CD4-positive, alpha-beta T cell (primary cell): ENCODE results near the gene ELAC1. TPM values are rescaled to one million over a fixed set of nuclear protein-coding genes. Genes with fewer than 3 reads are reported as not detected.
A peak's percentile ranks its signal among the peaks of the same experiment; 100 is the strongest.
"Not testable (repeated sequence)": the region's sequence is repeated elsewhere in the genome, so short reads cannot be mapped to it uniquely, and the experiment has no call there.

Experiments
- ATAC-seq: fragments of 200-7000 bp; cut with Tn5 transposase; one replicate; pipeline ENCODE4 v1.10.0; 2022; ENCODE audit warnings: mild to moderate bottlenecking; ENCODE audit not compliant: poor library complexity
- CTCF ChIA-PET: fragments of 350-600 bp; sonication (Branson Sonifier 250); formaldehyde crosslinking; loops from one replicate; lab custom pipeline; 2021; ENCODE audit warnings: antibody characterized with exemption, inconsistent platforms; lab: Charles Lee
- POLR2A ChIA-PET: fragments of 350-600 bp; sonication (Branson Sonifier 250); formaldehyde crosslinking; loops from one replicate; lab custom pipeline; 2021; ENCODE audit warnings: antibody characterized with exemption, inconsistent platforms; lab: Charles Lee
- DNase-seq, 14 experiments: peaks; one replicate each; pipeline ENCODE4 v3.0.0-alpha.2; 2013 to 2020; ENCODE audit warnings: mixed read lengths in 2 of 14
- H3K27ac ChIP-seq, 2 donors: one replicate each; pipeline versions ENCODE4 v1.5.1 to v1.7.0; 2013; ENCODE audit warnings: low read length in 2 of 2, low read depth in 1 of 2, mild to moderate bottlenecking in 1 of 2
- H3K27me3 ChIP-seq, 2 experiments: 1 replicate in 1 of 2; 2 replicates in 1 of 2; pipeline versions ENCODE4 v1.6.1 to v1.7.0; 2013; ENCODE audit warnings: low read length in 2 of 2, control low read depth in 1 of 2, mild to moderate bottlenecking in 1 of 2, moderate library complexity in 1 of 2; ENCODE audit not compliant: insufficient read depth in 2 of 2, control insufficient read depth in 1 of 2
- H3K36me3 ChIP-seq: one replicate; pipeline ENCODE4 v1.6.1; 2013; ENCODE audit warnings: low read length, control low read depth; ENCODE audit not compliant: insufficient read depth
- H3K4me1 ChIP-seq: one replicate; pipeline ENCODE4 v1.6.1; 2013; ENCODE audit warnings: low read length, control low read depth; ENCODE audit not compliant: insufficient read depth
- H3K4me3 ChIP-seq: one replicate; pipeline ENCODE4 v1.5.1; 2013; ENCODE audit warnings: mild to moderate bottlenecking, low read length, moderate library complexity
- H3K9me3 ChIP-seq, 2 experiments: 1 replicate in 1 of 2; 2 replicates in 1 of 2; pipeline versions ENCODE4 v1.6.1 to v1.7.0; 2013; ENCODE audit warnings: low read length in 2 of 2, mild to moderate bottlenecking in 2 of 2, control low read depth in 1 of 2, moderate library complexity in 1 of 2; ENCODE audit not compliant: control insufficient read depth in 1 of 2, insufficient read depth in 1 of 2
- H3K27ac Mint-ChIP-seq: one replicate; pipeline ENCODE4 v1.8.0; 2020; ENCODE audit warnings: mixed read lengths
- H3K27me3 Mint-ChIP-seq: one replicate; pipeline ENCODE4 v1.8.0; 2021; ENCODE audit warnings: mixed read lengths
- H3K36me3 Mint-ChIP-seq: one replicate; pipeline ENCODE4 v1.8.0; 2021; ENCODE audit warnings: low read depth, mixed read lengths
- H3K4me1 Mint-ChIP-seq: one replicate; pipeline ENCODE4 v1.8.0; 2021; ENCODE audit warnings: low read depth, mixed read lengths
- H3K4me3 Mint-ChIP-seq: one replicate; pipeline ENCODE4 v1.8.0; 2020; ENCODE audit warnings: mild to moderate bottlenecking, mixed read lengths
- H3K9me3 Mint-ChIP-seq: one replicate; pipeline ENCODE4 v1.8.0; 2020; ENCODE audit warnings: mixed read lengths
- intact Hi-C, 2 experiments: fragments of 100-400 bp; cut with DNase I in 1 of 2; cut with micrococcal nuclease in 1 of 2; formaldehyde crosslinking; loops; one replicate each; pipeline versions ENCODE4 v1.15.1 to v1.9.0; 2023 to 2025; cut with DNase I, micrococcal nuclease
- total RNA-seq, 174 experiments: library from RNA in 2 of 174; stranded (reverse) in 2 of 174; gene quantifications; one replicate each; pipeline ENCODE4 v1.2.3 and lab custom pipeline; 2021 to 2026
- TF ChIP-seq, protein P1 (sequence below): fragments of 200-600 bp; IDR thresholded peaks from one replicate; pipeline ENCODE4 v1.8.0; 2022; ENCODE audit warnings: antibody characterized with exemption, mild to moderate bottlenecking

ELAC1 gene
- total RNA-seq, 2 experiments from 2014 or later, result 3.0 to 4.6 TPM

DNA sequence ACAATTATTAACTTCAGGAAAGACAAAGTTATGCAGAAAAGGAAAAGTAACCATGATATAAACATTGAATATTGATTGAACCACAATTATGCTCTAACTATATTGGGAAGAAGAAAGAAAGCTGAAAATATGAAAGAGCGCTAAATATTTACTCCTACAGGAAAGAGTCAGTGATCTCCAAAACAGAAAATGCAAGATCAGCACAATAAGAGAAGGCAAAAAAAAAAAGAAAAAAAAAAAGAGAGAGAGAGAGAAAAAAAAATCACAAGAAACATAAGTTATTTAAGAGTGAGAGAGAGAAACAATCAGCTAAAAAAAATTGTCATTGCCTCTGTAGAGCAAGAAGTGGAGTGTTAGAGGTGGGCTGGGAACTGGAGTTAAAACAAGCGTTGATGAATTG lies 28.9 kb upstream of the ELAC1 start:
- POLR2A ChIA-PET, result interaction anchor here (0.9 to 1.2 kb wide), 2 partner anchors 29 to 60 kb away, joined by 3 to 5 read pairs; partner anchors contain the start of genes ELAC1 and ME2
- H3K27ac Mint-ChIP-seq, result peak overlapping the region; percentile 35
- intact Hi-C loops, result no loop called here

DNA sequence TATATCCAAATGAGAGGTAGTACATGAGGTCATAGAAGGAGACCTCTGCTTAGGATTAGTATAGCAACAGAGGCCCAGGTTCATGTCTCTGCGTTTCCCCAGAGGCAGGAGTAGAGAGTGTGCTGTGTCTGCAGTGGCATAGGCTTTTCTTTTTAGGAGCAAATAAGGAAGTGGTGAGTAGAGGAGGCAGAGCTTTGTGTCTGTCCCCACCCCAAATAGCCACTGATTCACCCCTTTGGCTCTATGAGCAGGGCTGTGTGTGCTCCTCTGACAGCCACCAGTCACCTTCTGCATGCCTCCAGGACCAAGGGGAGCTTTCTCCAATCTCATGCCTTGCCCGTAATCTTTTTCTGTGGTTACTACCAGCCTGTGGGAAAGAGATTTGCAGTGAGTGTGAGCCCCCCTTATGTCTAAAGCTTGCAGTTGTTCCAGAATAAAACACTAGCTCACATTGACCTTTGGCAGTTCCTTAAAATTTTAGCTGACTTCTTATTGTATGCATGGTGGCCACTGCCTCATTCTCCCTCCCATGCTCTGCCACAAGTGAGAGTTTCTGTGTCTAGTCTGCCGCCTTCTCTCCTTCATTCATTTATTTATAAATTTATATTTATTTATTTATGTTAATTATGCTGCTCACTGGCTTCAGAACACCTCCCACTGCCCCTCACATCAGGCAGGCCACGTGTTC lies 23.5 kb upstream of the ELAC1 start:
- H3K4me1 ChIP-seq, result no peaks in the 10 kb centered on the region
- ChIA-PET CTCF (no interaction called here), POLR2A (no interaction called here)
- TF ChIP-seq, protein P1, sequence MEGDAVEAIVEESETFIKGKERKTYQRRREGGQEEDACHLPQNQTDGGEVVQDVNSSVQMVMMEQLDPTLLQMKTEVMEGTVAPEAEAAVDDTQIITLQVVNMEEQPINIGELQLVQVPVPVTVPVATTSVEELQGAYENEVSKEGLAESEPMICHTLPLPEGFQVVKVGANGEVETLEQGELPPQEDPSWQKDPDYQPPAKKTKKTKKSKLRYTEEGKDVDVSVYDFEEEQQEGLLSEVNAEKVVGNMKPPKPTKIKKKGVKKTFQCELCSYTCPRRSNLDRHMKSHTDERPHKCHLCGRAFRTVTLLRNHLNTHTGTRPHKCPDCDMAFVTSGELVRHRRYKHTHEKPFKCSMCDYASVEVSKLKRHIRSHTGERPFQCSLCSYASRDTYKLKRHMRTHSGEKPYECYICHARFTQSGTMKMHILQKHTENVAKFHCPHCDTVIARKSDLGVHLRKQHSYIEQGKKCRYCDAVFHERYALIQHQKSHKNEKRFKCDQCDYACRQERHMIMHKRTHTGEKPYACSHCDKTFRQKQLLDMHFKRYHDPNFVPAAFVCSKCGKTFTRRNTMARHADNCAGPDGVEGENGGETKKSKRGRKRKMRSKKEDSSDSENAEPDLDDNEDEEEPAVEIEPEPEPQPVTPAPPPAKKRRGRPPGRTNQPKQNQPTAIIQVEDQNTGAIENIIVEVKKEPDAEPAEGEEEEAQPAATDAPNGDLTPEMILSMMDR, result no peak
- DNase-seq (peak in 1 of 14 experiments; percentile 2), ATAC-seq (no peak)
- H3K27ac Mint-ChIP-seq, result no peak overlapping the region
- no peak overlapping the region for H3K4me3 Mint-ChIP-seq
- no peaks in the 10 kb centered on the region for H3K9me3 ChIP-seq
- H3K27me3 ChIP-seq, result no peaks in the 10 kb centered on the region
- intact Hi-C loops, result no loop called here
- no peak overlapping the region for H3K4me3 ChIP-seq
- no peaks in the 10 kb centered on the region for H3K4me1 Mint-ChIP-seq
- H3K9me3 Mint-ChIP-seq, result no peaks in the 10 kb centered on the region
- H3K36me3 ChIP-seq, result peaks cover 16% of the 10 kb centered on the region
- H3K27ac ChIP-seq, result no peak overlapping the region
- no peaks in the 10 kb centered on the region for H3K27me3 Mint-ChIP-seq
- H3K36me3 Mint-ChIP-seq, result peaks cover 58% of the 10 kb centered on the region

More for the DNA sequence above, 28.9 kb upstream of the ELAC1 start:
- Mint-ChIP-seq H3K4me1 (no peaks in the 10 kb centered on the region), H3K27me3 (no peaks in the 10 kb centered on the region), H3K4me3 (no peak overlapping the region), H3K9me3 (no peaks in the 10 kb centered on the region), H3K36me3 (peaks cover 66% of the 10 kb centered on the region)
- ATAC-seq, result no peak
- H3K27ac ChIP-seq, result no peak overlapping the region
- CTCF ChIA-PET, result interaction anchor here (0.7 to 1.0 kb wide), 2 partner anchors 78 to 112 kb away, joined by 3 read pairs; no protein-coding TSS in a partner anchor
- H3K9me3 ChIP-seq, result no peaks in the 10 kb centered on the region
- no peak overlapping the region for H3K4me3 ChIP-seq
- DNase-seq, result no peak
- TF ChIP-seq, protein P1, result no peak
- peaks cover 23% of the 10 kb centered on the region for H3K36me3 ChIP-seq
- H3K27me3 ChIP-seq, result no peaks in the 10 kb centered on the region
- H3K4me1 ChIP-seq, result no peaks in the 10 kb centered on the region

DNA sequence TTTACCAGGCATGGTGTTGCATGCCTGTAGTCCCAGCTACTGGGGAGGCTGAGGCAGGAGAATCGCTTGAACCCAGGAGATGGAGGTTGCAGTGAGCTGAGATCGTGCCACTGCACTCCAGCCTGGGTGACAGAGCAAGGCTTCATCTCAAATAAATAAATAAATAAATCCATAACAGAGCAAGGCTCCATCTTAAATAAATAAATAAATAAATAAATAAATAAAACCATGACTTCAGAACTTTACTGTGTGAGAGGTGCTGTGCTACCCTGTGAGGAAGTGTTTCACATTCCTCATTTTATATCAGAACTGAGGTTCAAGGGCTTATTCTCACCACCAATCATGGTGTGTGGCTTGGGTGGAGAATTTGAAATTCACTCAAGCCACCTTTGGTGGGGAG lies 21.9 kb upstream of the ELAC1 start:
- H3K27ac ChIP-seq, CTCF ChIA-PET, DNase-seq, intact Hi-C loops, H3K4me3 ChIP-seq, H3K27ac Mint-ChIP-seq, H3K27me3 Mint-ChIP-seq, ATAC-seq, H3K4me3 Mint-ChIP-seq, H3K4me1 Mint-ChIP-seq, H3K9me3 ChIP-seq, H3K9me3 Mint-ChIP-seq, H3K4me1 ChIP-seq, H3K27me3 ChIP-seq, H3K36me3 ChIP-seq, POLR2A ChIA-PET: not testable (repeated sequence)
- peaks cover 45% of the 10 kb centered on the region for H3K36me3 Mint-ChIP-seq
